Measurements from ENCODE around the gene SEC24D.

DNA sequence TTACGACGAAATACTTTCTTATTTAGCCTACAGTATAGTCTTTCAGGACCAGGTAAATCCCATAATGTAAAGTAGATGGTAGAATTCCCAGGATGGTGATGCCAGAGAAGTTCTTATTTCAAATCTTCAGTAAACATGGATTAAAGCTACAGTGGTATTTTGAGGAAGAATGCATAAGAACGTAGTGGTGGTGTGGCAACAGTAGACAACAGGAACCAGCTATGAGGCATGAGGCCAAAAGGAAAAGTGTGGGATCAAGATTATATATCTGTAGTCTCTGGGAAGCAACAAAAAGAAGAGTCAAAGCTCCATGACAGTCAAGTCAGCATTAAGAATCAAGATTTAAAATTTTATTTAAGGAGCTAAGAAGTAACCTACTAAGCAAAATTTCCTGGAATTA lies 90.6 kb downstream of the SEC24D start:
- TF ChIP-seq, protein P1, sequence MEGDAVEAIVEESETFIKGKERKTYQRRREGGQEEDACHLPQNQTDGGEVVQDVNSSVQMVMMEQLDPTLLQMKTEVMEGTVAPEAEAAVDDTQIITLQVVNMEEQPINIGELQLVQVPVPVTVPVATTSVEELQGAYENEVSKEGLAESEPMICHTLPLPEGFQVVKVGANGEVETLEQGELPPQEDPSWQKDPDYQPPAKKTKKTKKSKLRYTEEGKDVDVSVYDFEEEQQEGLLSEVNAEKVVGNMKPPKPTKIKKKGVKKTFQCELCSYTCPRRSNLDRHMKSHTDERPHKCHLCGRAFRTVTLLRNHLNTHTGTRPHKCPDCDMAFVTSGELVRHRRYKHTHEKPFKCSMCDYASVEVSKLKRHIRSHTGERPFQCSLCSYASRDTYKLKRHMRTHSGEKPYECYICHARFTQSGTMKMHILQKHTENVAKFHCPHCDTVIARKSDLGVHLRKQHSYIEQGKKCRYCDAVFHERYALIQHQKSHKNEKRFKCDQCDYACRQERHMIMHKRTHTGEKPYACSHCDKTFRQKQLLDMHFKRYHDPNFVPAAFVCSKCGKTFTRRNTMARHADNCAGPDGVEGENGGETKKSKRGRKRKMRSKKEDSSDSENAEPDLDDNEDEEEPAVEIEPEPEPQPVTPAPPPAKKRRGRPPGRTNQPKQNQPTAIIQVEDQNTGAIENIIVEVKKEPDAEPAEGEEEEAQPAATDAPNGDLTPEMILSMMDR (IDR thresholded peaks at IDR 0.05): no peak
- TF ChIP-seq POLR2A (IDR thresholded peaks at IDR 0.05): no peak
